GM18951 (cell line): ENCODE results near the gene ACYP1.

ENCODE experiments used
- POLR2A ChIP-seq: IDR thresholded peaks from 4 replicates; pipeline ENCODE4 v1.6.1; 2011; ENCODE audit warnings: mild to moderate bottlenecking; ENCODE audit not compliant: insufficient read length, insufficient read depth; ENCODE audit errors: extremely low read depth
- in situ Hi-C: fragments of 300-500 bp; cut with MboI; formaldehyde crosslinking; loops from one replicate; pipeline ENCODE4 v1.12.0; 2022; ENCODE audit warnings: low sequenced_read_pairs, mixed read lengths, inconsistent platforms; ENCODE audit not compliant: unreplicated experiment

Gene ACYP1

GRCh38 chr14:75040959-75041358, 22.9 kb downstream of the ACYP1 start:
- no peak for TF ChIP-seq POLR2A
- in situ Hi-C loops: no loop called here

- in situ Hi-C loops: no loop called here
- TF ChIP-seq POLR2A: no peak
These were observed 23.3 kb downstream of the ACYP1 start for GRCh38 chr14:75040507-75040906.

GRCh38 chr14:75032939-75033338, 30.9 kb downstream of the ACYP1 start:
- no peak for TF ChIP-seq POLR2A
- in situ Hi-C loops: no loop called here

DNA sequence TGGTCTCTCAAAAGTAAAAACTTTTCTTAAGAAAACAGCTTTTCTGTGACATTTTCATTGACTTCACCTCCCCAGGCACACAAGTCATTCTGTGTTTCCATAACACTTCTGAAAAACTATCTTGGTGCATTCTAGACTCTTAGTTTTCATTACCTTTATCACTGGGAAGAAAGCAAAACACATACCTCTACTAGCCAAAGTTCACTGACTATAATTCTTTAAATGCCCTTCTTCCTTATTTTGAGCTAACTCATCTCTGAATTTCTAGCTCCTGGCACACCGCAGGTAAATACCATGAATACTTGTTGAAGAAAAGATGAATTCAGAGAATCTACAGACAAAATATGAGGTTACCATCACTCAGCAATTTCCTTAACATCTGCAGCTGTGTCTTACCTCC, 33.7 kb downstream of the ACYP1 start:
- in situ Hi-C loops: no loop called here

DNA sequence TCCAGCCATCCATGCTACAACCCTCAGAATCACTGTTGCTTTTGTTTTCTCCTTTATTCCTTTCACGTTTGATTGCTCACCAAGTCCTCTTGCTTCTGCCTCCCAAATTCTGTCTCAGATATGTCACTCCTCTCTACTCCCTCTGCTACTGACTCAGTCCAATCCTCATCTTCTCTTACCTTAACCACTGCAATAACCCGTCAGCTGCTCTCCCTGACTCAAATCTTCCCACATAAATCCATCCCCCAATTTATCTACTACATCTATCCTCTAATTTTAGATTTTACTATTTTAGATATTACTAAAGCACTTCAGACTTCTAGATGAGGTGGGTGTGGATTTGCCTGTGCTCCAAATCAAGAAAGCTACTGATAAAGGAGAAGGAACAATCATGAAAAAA, 37.9 kb downstream of the ACYP1 start:
- in situ Hi-C loops: no loop called here
- TF ChIP-seq POLR2A: no peak

More for the DNA sequence above, 33.7 kb downstream of the ACYP1 start:
- no peak for TF ChIP-seq POLR2A

DNA sequence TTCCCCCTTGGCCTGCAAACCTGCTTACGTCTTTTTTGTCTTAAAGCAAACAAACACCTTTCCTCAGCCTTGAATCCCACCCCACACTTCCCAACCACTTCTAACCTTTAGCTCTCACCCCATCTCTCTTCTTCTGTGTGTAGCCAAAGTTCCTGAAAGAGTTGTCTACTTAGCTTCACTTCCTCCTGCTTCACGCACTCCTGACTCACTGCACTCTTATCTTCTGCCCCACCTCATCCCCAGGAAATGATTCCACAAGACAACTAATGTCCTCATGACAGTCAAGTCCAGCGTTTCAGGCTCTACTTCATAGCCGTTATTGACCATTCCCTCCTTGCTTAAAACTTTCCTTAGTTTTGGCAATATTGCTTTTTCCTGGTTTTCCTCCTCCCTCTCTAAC, 38.7 kb downstream of the ACYP1 start:
- in situ Hi-C loops: no loop called here
- no peak for TF ChIP-seq POLR2A

- TF ChIP-seq POLR2A: no peak
- in situ Hi-C loops: no loop called here
These were observed 40.7 kb downstream of the ACYP1 start for GRCh38 chr14:75023108-75023507.

DNA sequence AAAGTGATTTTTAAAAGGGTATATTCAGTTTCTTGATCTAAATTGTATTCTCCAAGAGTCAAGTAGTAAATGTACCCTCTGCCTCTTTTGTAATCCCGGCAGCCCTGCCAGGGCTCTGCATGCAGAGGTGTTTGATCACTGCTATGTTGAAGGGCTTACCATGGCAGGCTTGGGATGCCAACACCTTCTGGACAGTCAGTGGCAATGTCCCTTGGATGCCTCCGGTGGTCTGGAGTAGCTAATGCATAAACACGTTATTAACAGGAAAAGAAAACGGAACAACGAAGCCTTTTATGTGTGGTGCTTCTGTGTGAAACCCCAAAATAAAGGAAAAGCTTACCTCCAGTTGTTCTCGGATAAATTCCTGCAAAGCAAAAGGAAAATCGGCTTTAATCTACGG, 41.2 kb downstream of the ACYP1 start:
- no peak for TF ChIP-seq POLR2A
- in situ Hi-C loops: no loop called here

DNA sequence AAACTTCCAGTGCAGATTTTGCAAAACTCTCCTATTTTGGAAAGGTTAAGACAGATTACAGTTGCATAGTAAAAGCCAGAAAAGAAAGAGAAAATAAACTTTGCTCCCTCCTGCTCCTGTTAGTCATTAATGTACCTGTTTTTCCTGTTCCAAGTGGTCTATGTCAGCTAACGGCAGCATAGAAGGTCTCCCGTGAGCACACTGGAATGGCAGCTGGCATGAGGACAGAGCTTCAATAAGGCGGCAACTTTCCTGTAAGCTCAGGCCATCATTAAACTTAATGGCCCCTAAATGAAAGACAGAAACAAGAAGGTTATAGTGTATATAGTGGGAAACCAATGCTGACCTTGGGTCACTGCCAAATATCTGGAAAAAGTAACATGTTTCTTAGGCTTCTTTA, 45.1 kb downstream of the ACYP1 start:
- in situ Hi-C loops: no loop called here
- no peak for TF ChIP-seq POLR2A

DNA sequence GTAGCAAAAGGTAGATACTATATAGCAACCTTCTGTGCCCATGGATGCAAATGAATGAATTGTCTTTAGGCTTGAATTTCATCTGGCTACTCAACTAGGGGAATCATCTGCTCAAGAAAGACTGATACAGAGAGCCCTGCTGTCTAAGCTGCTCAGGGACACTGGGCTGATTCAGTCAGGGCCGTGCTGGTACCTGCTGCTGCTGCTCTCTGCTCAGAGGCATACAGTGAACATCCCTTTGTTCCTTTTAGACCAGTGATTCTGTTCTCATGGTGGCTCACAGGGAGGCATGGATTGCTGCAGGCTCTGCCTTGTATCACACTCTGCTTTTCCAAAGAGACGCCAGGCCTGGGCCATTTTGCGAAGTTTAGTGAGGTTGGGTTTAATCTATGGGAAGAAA, 47.0 kb downstream of the ACYP1 start:
- no peak for TF ChIP-seq POLR2A
- in situ Hi-C loops: no loop called here

DNA sequence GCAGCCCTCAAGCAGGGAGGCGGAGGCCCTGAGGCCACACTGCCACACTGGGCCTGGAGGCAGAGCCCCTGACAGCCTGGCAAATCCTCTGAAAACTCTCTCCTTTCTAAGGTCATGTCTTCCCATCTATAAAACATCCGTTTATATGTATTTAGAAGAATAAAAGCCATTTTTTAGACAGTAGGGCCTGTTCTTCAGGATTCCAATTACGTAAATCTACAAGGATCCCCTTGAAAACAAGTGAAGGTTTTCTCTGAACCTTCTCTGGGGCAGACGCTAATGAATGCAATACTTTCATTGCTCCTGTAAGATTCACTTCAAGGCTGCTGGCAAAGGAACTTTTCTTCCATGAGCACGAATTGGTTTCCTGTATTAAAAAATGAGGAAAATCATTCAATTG, 48.3 kb downstream of the ACYP1 start:
- no peak for TF ChIP-seq POLR2A
- in situ Hi-C loops: no loop called here

- in situ Hi-C loops: no loop called here
- no peak for TF ChIP-seq POLR2A
These were observed 50.5 kb downstream of the ACYP1 start for GRCh38 chr14:75013290-75013689.

DNA sequence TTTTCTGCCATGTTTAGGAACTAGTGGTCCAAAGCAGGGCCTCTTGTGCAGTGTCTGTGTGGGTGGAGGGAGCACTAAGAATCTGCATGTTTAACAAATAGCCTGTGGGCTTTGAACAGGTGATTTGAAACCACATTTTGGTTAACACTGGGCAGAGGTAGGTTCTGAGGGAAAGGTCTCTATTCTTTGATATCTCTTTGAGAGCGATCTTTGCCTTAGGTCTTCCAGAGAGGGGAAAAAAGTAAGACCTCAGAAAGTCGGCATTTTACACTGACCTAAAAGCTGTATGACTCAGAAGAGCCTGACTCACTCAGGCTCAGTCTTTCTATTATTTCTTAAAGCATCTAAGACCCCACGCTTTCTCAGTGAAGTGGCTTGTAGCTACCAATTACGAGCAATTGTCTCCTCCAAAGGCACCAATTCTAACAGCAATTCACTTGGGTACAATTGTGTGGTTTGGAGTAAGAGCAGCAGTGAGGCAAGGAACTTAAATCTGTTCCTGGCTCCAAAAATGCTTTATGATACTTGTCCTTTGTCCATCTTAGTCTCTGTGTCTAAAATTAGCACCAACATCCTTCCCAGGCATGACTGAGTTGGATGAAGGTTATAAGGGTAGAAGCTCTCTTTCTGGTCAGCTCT, 52.3 kb downstream of the ACYP1 start:
- in situ Hi-C loops: no loop called here
- no peak for TF ChIP-seq POLR2A

GRCh38 chr14:75010472-75011093, 53.2 kb downstream of the ACYP1 start:
- in situ Hi-C loops: no loop called here
- TF ChIP-seq POLR2A: no peak

GRCh38 chr14:75009176-75009575, 54.6 kb downstream of the ACYP1 start:
- in situ Hi-C loops: no loop called here
- TF ChIP-seq POLR2A: no peak

- no peak for TF ChIP-seq POLR2A
These were observed 58.5 kb downstream of the ACYP1 start for GRCh38 chr14:75005357-75005756.

More at GRCh38 chr14:75005357-75005756, 58.5 kb downstream of the ACYP1 start:
- in situ Hi-C loops: no loop called here
